GM21717 (cell line): ENCODE results near the gene RBL1.
A peak's percentile ranks its signal among the peaks of the same experiment; 100 is the strongest.
"Not testable (repeated sequence)": the region's sequence is repeated elsewhere in the genome, so short reads cannot be mapped to it uniquely, and the experiment has no call there.

Source experiments
- ATAC-seq: cut with Tn5 transposase; IDR thresholded peaks from one replicate; pipeline ENCODE4 v1.9.1; 2021; ENCODE audit warnings: mild to moderate bottlenecking, moderate library complexity; ENCODE audit not compliant: unreplicated experiment

The RBL1 gene

GRCh38 chr20:37095599-37096414 is at the start of gene RBL1:
RBL1 (minus strand) TSS chr20:37095997; CDS start chr20:37095928, 69 bp downstream.
- peak; percentile 63 for ATAC-seq

- ATAC-seq, result no peak
Observed at GRCh38 chr20:37144856-37145404, 49.1 kb upstream of the RBL1 start.

GRCh38 chr20:37142708-37143107 is 46.9 kb upstream of the RBL1 start:
- ATAC-seq, result no peak

GRCh38 chr20:37137547-37137946 is 41.8 kb upstream of the RBL1 start:
- no peak for ATAC-seq

GRCh38 chr20:37133952-37134351 is 38.2 kb upstream of the RBL1 start:
- ATAC-seq, result no peak

- ATAC-seq, result no peak
Observed at GRCh38 chr20:37131486-37131885, 35.7 kb upstream of the RBL1 start.

GRCh38 chr20:37128803-37129202 is 33.0 kb upstream of the RBL1 start:
- no peak for ATAC-seq

- ATAC-seq, result not testable (repeated sequence)
Observed at GRCh38 chr20:37126290-37126689, 30.5 kb upstream of the RBL1 start.

GRCh38 chr20:37123441-37123840 is 27.6 kb upstream of the RBL1 start:
- ATAC-seq, result no peak

GRCh38 chr20:37120497-37120896 is 24.7 kb upstream of the RBL1 start:
- ATAC-seq, result no peak

- ATAC-seq, result no peak
Observed at GRCh38 chr20:37119356-37120036, 23.7 kb upstream of the RBL1 start.

- no peak for ATAC-seq
Observed at GRCh38 chr20:37114012-37114411, 18.2 kb upstream of the RBL1 start.

- no peak for ATAC-seq
Observed at GRCh38 chr20:37111926-37112455, 16.2 kb upstream of the RBL1 start.

- no peak for ATAC-seq
Observed at GRCh38 chr20:37108676-37109075, 12.9 kb upstream of the RBL1 start.

GRCh38 chr20:37102571-37102970 is 6.8 kb upstream of the RBL1 start:
- no peak for ATAC-seq

GRCh38 chr20:37096415-37097041 is 731 bp upstream of the RBL1 start:
- ATAC-seq, result no peak

- ATAC-seq, result no peak
Observed at GRCh38 chr20:37095108-37095598, 644 bp downstream of the RBL1 start.

GRCh38 chr20:37090407-37090806 is 5.4 kb downstream of the RBL1 start:
- ATAC-seq, result no peak

GRCh38 chr20:37081717-37082289 is 14.0 kb downstream of the RBL1 start:
- no peak for ATAC-seq

GRCh38 chr20:37077009-37077408 is 18.8 kb downstream of the RBL1 start:
- ATAC-seq, result no peak
